Measurements from ENCODE around the gene SSR4. TPM values are rescaled to one million over a fixed set of nuclear protein-coding genes. Genes with fewer than 3 reads are reported as not detected.

Gene SSR4
- polyA plus RNA-seq, 1 donor (not counting 4 experiments of a cell fraction or from before 2014, with no cell fraction given): 187 TPM

GRCh38 chrX:153828308-153828707, 33.8 kb downstream of the SSR4 start:
- DNase-seq (ENCODE audit: low read depth, low spot score): no peak
- dilution Hi-C loops (cut with MboI; ENCODE audit: extremely low pct_ligation_motif_present, low sequenced_read_pairs): no loop called here
- H3K4me2 ChIP-seq (ENCODE audit: control insufficient read depth, extremely low read depth, insufficient read depth, low read depth, low read length): no peak overlapping the region
- TF ChIP-seq EZH2 (IDR thresholded peaks at IDR 0.05; ENCODE audit: low read length) (no peak), CTCF (optimal IDR thresholded peaks at IDR 0.05 in 1 of 3, IDR thresholded peaks at IDR 0.05 in 1 of 3, conservative IDR thresholded peaks at IDR 0.05 in 1 of 3; ENCODE audit: extremely low read depth in 1 of 3, insufficient read depth in 2 of 3, low read length in 3 of 3) (no peak)
- H3K36me3 ChIP-seq (ENCODE audit: control insufficient read depth in 2 of 2, extremely low read depth in 1 of 2, insufficient read depth in 2 of 2, low read length in 2 of 2): no peaks in the 10 kb centered on the region
- no peak overlapping the region for H2AFZ ChIP-seq (ENCODE audit: control insufficient read depth, low read length)
- H3K4me1 ChIP-seq (ENCODE audit: control insufficient read depth, extremely low read depth, insufficient read depth, low read length): no peaks in the 10 kb centered on the region
- no peak for FAIRE-seq
- H3K9me3 ChIP-seq (ENCODE audit: control insufficient read depth, low read depth, low read length): no peaks in the 10 kb centered on the region
- H3K79me2 ChIP-seq (ENCODE audit: control insufficient read depth, insufficient read depth, low read length): no peaks in the 10 kb centered on the region
- no peaks in the 10 kb centered on the region for H3K9me1 ChIP-seq (ENCODE audit: control insufficient read depth, extremely low read depth, insufficient read depth, low read length)
- no peak overlapping the region for H3K9ac ChIP-seq (ENCODE audit: control insufficient read depth, extremely low read depth, insufficient read depth, low read length)
- H4K20me1 ChIP-seq (ENCODE audit: control insufficient read depth, extremely low read depth, insufficient read depth, low read length): no peaks in the 10 kb centered on the region
- no peak overlapping the region for H3K4me3 ChIP-seq (ENCODE audit: control insufficient read depth in 2 of 3, extremely low read depth in 1 of 3, insufficient read depth in 2 of 3, low read depth in 1 of 3, low read length in 3 of 3)
- H3K27ac ChIP-seq (ENCODE audit: control insufficient read depth, insufficient read depth, low read length): no peak overlapping the region
- peaks cover 42% of the 10 kb centered on the region for H3K27me3 ChIP-seq (ENCODE audit: control insufficient read depth, extremely low read depth, insufficient read depth, low read length)

DNA sequence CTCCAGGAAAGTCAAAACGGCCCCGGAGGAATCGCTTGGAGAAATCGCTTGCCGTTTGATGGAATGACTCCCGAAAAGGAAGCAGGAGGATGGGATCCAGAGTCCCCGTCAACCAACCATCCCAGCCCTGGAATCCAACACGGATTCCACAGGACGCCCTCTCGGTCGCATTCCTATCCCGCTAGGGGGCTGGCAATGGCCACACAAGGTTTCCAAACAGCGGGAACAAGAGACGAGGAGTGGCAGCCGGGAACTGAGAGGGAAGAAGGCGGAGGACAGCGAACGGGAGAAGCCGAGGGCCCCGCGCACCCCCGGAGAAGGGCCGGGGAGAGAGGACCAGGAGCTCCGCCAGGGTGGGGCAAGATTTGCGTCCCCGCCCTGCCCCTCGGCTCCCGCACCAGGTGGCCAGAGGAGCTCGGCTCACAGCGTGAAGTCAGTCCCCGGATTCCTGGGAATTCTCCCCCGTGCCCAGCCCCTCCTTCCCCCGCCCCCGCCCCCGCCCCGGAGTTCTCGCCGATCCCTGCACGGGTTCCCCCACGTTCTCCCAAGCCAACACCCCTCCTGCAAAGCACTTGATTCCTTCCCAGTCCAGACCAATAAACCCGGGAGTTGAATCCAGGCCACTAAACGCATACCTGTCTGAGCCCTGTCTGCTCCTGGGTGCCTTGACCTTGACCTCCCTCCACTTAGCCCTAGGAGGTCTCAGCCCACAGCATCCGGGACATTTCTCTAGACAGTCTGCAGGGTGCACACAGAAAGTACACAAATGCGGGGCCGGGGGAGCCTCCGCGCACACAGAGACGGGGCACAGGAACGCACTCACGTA, 34.5 kb downstream of the SSR4 start:
- no peak overlapping the region for H3K4me2 ChIP-seq (ENCODE audit: control insufficient read depth, extremely low read depth, insufficient read depth, low read depth, low read length)

More for the DNA sequence above, 34.5 kb downstream of the SSR4 start:
- FAIRE-seq: no peak
- Histone ChIP-seq H4K20me1 (ENCODE audit: control insufficient read depth, extremely low read depth, insufficient read depth, low read length) (no peaks in the 10 kb centered on the region), H3K4me1 (ENCODE audit: control insufficient read depth, extremely low read depth, insufficient read depth, low read length) (no peaks in the 10 kb centered on the region), H3K27me3 (ENCODE audit: control insufficient read depth, extremely low read depth, insufficient read depth, low read length) (peaks cover 46% of the 10 kb centered on the region), H3K36me3 (ENCODE audit: control insufficient read depth in 2 of 2, extremely low read depth in 1 of 2, insufficient read depth in 2 of 2, low read length in 2 of 2) (no peaks in the 10 kb centered on the region), H3K4me3 (ENCODE audit: control insufficient read depth in 2 of 3, extremely low read depth in 1 of 3, insufficient read depth in 2 of 3, low read depth in 1 of 3, low read length in 3 of 3) (no peak overlapping the region), H3K79me2 (ENCODE audit: control insufficient read depth, insufficient read depth, low read length) (no peaks in the 10 kb centered on the region), H2AFZ (ENCODE audit: control insufficient read depth, low read length) (no peak overlapping the region), H3K27ac (ENCODE audit: control insufficient read depth, insufficient read depth, low read length) (no peak overlapping the region), H3K9me3 (ENCODE audit: control insufficient read depth, low read depth, low read length) (no peaks in the 10 kb centered on the region), H3K9me1 (ENCODE audit: control insufficient read depth, extremely low read depth, insufficient read depth, low read length) (no peaks in the 10 kb centered on the region), H3K9ac (ENCODE audit: control insufficient read depth, extremely low read depth, insufficient read depth, low read length) (no peak overlapping the region)
- TF ChIP-seq CTCF (optimal IDR thresholded peaks at IDR 0.05 in 1 of 3, IDR thresholded peaks at IDR 0.05 in 1 of 3, conservative IDR thresholded peaks at IDR 0.05 in 1 of 3; ENCODE audit: extremely low read depth in 1 of 3, insufficient read depth in 2 of 3, low read length in 3 of 3) (no peak), EZH2 (IDR thresholded peaks at IDR 0.05; ENCODE audit: low read length) (peak; percentile 52)
- DNase-seq (ENCODE audit: low read depth, low spot score): no peak
- dilution Hi-C loops (cut with MboI; ENCODE audit: extremely low pct_ligation_motif_present, low sequenced_read_pairs): no loop called here
